ENCODE measurements around the gene ZFP62.

Gene ZFP62

DNA sequence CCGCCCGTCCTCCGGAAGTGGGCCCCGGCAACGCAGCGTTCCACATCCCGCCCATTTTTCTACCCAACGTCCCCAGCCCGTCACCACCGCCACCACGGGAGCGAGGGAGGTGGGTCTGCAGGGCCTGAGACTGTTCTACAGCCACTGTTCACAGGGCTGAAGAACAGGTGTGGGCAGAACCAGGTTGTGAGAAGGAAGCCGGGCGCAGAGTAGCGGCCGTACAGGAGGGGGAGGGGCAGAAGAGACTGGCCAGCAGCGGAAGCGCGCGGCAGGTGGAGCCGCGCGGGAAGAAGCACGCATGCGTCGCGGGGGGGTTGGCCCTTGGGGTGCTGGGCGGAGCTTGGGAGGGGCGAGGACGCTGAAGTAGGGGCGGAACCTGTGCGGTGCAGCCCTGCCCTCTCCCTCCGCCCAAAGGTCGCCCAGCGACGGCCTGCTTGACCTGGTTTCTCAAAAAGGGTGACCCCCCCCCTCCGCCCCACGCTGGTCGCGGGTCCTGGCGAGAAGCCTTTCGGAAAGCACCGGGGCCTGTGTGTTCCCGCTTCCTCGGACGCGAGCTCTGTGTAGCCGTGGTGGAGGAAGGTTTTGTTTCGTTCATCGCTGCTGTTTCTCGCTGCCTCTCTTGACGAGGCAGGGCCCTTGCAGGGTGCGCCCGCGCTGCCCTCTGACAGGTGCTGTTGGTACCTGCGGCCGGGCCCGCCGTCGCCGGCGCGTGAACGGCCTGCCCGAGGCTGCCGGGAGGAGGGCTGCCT lies 50.7 kb downstream of the ZFP62 start:
- DNase-seq (ENCODE audit: low spot score) = peak; percentile 94

DNA sequence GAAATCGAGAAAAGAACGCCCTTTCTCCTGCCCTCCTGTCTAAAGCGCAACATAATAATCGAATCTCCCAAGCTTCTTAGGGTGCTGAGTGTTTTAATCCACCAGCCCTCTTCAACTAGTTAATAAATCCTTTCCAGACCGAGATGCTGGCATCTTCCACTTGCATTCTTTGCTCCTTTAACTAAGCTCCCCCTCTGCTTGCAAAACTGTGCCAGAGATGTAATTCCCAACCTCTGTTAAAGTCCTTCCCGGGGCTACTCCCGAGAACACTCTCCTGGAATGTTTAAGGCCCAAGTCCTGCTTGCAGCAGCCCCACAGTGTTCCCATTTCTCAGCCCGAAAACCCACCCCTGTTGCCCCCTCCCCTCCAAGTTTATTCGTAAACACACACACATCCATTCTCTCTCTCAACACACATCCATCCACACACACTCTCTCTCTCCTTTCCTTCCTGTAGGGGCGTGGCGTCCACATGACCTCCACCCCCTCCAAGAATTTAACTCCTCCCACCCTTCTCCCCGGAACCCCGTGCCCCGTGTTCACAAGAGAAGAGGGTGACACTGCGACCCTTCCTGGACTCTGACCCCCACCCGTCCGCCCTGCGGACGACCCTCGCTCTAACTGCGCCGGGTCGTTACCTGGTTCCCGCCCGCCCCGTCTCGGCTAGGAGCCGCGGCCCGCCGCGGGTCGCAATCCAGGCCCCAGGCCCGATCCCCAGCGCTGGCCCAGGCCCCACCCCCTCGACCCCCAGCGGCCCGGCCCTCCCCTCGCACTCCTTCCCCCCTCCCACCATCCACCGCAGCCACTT lies 51.5 kb downstream of the ZFP62 start:
- DNase-seq (ENCODE audit: low spot score) = peak; percentile 91

DNA sequence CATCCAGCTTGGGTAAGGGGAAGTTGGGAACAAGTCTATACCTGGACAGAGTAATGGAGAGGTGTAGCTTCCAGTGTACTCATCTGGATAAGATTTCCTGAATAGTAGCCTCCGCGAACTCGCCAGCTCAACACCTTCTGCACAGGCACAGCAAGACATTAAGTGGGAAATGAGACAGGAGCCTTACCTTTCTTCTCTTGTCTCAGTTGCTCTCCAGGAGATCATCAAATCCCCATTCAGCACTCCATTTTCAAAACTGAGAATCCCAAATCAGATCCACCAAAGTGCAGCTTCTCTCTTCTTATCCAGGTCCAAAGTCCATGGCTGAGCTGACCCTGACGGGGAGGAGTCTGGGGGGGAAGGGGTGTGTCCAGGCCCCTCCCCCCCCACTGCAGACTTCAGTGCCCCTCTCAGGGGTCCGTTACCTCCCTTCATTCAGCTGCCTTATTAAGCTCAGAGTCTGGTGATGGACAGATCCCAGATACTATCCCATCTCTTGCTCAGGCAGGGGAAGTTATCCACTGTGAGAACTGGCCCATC lies 52.5 kb downstream of the ZFP62 start:
- no peak for DNase-seq (ENCODE audit: low spot score)

DNA sequence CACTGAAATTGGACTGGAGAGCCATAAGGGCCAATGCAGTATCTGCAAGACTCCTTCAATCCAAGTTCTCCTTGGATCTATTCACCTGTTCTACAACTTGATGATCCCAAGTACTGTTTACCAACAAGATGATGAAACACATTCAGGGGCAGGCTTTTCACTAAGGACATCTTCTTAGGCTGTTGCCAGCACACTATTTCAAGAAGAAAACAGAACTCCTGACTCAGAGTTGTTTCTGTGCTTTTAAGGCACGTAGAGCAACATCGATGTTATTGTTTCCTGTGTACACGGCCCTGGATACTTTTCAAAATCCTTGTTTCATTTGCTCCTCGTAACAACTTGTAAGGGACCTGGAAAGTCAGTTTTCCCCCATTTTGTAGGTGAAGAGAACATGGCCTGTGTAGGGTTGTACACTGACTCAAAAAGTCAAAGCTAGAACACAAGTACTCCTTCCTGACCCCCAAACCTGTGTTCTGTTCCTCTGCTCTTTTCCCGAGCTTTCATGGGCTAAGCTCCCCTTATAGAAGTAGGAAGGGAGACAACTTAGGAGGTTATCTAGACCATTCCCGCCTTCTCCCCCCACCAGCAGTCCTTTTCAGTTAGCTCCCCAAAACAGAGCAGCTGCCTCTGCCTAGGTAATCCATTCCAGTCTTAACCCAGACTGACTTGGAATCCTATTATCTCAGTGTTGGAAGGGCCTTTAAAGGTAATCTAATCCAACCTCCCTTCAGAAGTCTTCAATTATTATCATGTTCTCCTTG lies 53.2 kb downstream of the ZFP62 start:
- DNase-seq (ENCODE audit: low spot score) = no peak

DNA sequence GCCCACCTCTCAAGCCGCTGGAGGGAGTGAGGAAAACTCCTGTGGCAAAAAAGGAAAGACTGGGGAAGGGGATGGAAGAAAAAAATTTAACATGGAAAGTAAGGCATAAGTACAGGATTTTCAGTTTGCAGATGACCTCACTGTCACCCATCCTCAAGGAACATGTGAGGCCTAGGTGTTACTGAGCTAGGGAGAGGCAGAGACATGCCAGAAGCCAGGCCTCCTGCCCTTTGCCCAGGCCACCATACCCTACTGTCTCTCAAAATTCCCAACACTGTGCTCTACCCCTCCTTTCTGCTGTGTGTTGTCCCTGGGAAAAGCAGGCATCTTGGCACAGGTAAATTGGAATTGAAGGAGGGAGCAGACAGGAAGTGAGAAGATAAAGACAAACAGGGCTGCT lies 54.0 kb downstream of the ZFP62 start:
- no peak for DNase-seq (ENCODE audit: low spot score)

DNA sequence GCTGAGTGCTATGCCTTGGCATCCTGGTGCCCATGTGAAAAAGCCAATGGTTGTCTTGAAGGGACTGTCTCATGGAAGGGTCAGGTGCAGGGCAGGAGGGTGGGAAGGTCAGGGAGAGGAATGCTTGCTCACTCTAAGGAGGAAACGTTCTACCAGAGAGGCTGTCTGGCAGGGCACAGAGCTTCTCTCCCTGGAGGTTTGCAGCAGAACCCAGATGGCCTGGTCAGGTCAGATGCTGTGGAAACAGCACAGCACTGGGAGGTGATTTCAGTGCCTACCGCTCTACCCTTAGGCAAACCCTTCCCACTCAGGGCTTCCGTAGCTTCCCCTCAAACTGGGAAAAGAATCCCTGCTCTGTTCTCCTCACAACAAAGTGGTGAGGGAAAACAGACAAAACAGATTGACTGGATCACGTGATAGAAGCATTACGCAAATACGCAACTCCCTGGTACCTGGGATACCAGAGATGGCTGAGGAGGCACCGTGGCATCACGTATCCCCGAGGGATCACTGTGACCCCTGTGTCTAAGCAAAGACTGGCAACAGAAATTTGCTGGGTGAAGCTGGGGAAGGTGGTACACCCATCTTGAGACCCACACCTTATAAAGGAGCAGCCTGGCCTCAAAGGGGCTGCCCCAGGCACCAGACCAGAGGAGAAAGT lies 54.6 kb downstream of the ZFP62 start:
- peak; percentile 66 for DNase-seq (ENCODE audit: low spot score)

DNA sequence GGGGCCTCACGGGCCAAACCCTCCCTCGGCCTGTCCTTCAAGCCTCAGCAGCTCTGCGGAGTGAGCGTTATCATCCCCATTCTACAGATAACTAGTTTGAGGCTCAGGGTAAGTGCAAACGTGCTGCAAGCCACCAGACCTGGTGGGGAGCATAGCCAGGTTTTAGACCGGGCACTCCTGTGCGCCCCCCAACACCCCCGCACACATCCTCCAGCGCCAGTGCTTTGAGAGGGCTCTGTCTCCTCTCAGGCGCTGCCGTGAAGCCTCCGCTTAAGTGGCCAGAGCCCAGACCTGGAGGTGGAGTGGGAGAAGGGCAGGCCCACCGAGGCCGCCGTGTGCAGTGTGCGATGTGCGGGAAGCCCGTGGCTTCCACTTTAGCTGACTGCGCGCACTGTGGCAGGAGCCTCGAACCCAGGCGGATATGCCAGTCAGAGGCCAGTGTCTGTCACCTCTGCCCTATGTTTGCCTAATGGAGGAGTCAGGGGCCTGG lies 56.9 kb downstream of the ZFP62 start:
- no peak for DNase-seq (ENCODE audit: low spot score)

DNA sequence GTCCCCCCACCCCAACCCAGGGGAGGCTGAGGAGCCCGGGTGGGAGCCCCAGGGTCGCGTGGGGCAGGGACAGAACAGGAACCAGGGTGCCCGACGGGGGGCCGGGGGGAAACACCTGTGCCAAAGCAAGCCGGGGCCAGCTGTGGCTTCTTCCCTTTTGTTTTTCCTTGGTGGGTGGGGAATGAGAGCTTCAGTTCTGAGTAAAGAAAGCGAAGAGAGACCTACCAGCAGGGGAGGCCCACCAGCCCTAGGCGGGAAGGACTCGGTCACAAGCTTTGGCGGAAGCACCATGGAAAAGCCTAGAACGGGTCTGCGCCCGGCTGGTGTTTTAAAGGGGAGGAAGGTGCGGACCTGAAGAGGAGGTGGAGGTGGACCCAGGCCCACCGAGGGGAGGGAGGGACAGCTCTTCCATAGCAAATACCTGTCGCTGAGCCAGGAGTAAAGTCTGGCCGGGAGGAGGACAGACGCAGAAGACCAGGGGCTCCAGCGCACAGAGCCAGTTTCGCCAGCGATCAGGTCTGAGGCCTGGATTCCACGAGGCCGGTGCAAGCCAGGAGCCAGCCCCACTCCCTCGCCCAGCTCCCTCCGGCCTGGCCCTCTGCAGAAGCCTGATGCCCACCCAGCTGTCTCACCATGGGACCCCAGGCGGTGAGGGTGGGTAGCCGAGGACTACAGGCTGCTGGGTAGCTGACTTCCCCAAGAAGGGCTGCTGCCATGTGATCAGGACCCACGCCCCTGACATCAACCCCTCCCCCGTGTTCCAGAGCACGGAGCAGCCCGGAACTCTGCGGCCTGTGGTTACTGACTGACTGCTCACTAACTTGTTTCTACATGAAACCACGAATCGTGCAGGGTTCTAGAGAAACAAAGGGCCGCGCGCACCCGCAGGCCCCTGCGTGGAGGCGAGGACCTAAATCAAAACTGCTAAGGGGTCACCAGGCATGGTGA lies 57.6 kb downstream of the ZFP62 start:
- no peak for DNase-seq (ENCODE audit: low spot score)

DNA sequence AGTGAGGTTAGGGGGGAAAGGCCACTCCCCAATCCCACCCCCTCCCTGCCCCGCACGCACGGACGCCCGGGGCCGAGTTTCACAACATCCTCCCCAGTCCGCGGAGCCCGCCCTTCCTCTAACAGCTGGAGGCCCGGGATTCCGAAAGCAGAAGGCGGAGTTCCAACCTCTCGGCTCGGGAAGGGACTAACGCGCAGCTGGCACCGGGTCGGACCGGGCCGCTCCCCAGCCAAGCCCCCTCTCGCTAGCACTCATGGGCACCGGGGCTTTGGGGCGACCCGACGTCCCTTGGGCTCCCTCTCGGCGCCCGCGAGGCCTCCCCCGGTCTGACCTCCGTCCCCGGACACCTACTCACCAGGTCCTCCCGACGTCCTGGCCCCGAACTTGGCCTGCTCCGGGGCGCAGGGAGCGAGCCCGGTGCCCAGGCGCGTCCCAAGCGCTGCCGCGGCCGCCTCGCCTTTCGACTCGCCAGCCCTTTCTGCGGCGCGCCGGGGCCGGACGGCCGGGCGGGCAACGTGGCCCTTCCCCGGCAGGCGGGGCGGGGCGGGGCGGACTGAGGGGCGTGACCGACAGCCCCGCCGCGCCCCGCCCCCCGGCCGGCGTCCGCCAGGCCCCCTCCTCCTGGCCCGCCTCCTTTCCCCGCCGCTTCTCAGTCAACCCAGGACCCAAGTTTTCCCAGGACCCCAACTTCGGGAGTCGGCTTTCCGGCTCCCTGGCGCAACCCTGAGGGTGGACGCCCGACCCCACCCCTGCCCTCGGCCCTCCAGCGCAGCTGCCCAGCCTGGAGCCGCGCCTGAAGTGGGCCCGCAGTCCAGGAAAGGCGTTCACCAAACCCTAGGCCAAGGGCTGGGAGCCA lies 58.5 kb downstream of the ZFP62 start, which contains the start of gene MGAT1:
Gene MGAT1, minus strand, starts transcription at position 482 of the 856 bp plus-strand sequence. CDS start 9,835 bp downstream, outside the sequence.
- DNase-seq (ENCODE audit: low spot score) = peak; percentile 74

DNA sequence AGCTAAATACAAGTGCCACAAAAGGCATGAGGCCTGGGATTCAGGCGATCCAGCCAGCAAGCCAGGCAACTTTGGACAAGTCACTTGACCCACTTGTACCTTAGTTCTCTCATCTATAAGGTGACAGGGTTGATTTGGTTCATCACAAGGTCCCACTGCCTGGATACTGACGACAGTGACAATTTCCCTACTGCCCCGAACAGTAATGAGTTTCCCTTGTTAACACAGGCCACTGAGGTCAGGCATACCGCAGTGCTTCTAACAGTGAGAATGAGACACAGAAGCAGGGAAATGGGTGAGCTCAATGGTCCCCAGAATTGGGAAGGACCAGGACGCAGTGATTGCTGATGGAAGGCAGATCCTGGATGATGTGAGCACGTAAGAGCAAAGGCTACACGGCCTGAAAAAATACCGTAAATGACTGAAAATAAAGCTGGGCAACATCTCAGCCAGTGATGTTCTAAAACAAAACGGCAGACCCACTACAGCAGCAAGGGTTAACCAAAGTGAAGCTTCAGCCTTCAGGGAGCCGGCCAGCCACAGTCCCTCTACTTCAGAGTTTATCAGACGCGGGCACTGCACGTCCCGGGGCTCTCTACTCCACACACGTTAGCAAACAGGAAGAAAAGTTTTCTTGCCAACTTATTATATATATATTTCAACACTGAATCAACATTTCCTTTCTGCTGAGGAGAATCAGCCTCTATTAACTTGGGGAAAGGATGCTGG lies 59.3 kb downstream of the ZFP62 start:
- DNase-seq (ENCODE audit: low spot score) = no peak

DNA sequence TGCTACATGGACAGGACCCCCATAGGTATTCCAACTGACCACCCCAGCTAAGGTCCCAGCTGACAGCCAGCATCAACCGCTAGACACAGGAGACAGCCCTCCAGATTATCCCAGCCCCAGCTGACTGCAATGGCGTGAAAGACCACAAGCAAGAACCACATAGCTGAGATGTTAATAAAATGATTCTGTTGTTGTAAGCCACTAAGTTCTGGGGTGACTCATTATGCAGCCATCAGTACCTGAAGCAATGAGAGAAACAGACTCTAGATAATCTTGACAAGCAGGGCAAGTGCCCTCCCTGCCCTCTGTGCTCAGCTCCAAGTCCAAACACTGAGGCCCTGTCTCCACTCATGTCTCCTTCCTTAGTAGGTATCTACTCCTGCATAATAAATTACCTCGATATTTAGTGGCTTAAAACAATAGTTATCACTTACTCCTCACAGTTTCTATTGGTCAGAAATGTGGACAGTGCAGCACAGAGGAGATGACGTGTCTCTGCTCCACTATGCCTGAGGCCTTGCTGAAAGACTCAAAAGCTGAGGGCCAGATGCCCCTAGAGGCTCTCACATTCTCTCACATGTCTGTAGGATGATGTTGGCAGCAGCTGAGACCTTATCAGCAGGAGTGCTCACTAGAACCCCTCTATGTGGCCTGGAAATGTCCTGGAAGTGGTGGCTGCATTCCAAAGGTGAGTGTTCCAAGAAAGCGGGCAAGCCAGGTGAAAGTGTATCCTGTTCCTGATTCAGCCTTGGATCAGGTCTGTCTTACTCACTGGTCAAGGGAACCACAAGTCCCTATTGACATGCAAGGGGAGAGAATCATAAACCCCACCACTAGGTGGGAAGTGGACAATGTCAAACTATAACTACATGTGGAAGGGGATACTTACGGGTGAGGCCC lies 60.9 kb downstream of the ZFP62 start:
- DNase-seq (ENCODE audit: low spot score) = peak; percentile 93

DNA sequence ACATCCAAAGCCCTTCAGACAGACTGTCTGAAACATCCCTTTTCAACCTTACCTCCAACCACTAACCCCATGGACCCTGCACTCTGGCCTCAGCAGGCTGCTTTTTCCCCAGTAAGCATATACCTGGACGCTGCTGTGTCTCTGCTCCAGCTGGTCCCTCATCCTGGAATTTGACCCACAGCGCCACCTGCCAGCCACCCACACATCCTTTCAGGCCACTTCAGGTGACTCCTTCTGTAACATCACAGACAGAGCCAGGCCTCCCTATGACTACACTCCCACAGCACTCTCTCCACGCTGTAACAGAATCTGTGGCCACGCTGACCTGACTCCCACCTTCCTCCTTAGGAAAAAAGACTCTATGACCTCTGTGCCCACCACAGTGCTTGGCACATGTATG lies 61.9 kb downstream of the ZFP62 start:
- DNase-seq (ENCODE audit: low spot score) = peak; percentile 60

DNA sequence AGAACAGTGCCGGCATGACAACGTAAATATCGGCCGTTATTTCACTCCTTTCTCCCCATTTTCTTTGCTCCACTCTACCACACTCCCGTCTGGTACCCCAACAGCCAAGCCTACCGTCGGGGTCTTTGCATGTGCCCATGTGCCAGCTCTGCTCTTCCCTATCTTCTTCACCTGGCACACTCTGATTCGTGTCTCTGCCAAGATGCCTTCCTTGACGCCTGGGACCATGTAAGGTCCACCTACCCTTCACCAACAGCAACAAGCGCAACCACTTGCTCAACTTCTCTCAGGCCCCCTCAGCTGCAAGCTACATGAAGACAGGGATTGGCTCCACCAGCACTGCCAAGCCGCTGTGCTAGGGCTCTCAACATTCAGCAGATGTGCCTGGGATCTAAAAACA lies 62.9 kb downstream of the ZFP62 start:
- no peak for DNase-seq (ENCODE audit: low spot score)

All from kidney tubule cell (primary cell).